ENCODE data around the gene ZFR2.
"Not testable (repeated sequence)": the region's sequence is repeated elsewhere in the genome, so short reads cannot be mapped to it uniquely, and the experiment has no call there.

The ZFR2 gene

DNA sequence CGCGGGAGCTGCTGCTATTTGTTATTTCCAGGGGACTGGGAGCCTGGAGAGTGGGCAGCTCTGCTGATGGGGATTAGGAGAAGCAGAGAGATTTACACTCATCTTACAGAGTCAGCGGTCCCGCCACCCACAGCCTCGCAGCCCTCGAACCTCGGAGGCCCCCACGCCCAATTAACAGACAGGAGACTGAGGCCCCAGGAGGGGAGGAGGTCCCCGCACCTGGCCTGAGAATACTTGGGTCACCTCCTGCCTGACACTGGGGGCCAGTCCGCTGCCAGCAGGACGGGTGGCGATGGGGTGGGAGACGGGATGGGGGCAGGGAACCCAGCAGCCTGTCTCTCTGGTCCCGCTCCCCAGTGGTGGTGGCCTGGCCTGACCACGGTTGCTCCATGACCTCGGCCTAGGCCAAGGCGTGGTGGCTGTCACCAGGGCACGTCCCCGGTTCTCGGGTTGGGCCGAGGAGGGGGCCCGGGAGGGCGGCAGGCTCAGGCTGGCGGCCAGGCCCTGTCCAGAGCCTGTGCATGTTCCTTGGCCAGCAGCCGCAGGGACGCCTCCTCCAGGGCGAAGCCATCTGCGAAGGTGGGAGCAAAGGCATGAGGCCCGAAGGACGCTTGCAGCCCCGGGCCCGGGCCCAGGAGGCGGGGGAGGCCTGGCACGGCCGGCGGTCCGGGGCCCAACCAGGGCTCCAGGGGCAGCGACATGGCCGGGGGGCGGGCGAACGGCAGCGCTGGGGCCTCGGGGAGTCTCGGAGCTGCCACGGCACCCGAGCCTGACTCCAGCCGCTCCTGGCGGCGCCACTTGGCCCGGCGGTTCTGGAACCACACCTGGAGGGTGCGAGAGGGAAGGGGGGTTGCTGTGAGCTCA is 98.5 kb downstream of the ZFR2 start:
- DNase-seq, result no peak

DNA sequence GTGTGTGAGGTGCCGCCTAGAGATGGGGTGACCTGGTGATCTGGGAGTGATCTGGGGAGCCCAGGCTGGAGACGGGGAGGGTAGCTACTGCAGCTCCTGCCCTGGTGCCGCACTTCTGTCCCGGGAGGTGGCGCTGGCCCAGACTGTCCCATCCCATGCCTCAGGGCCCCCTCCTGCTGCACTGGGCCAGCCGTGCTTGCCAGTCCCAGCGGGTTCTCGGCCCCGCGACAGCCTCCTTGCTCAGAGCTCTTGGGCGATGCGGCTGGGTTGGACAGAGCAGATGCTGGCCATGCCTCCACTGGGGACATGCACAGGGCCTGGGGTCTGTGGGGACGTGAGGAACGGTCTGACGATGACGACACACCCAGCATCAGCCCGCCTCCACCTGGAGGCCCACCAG is 99.3 kb downstream of the ZFR2 start:
- DNase-seq, result no peak

DNA sequence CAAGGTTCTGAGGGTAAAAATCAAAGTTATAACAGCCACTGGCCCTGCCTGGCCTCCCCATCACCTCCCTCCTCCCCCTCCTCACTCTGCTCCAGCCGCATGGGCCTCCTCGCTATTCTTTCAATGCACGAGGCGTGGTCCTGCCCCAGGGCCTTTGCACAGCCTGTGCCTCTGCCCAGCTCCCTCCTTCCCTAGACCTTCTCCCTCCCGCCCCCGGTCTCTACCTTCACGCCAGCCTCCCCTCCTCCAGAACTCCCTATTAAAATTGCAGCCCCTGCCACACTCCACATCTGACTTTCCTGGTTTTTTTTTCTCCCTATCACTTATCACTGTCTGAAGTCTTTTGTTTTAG is 100.1 kb downstream of the ZFR2 start:
- no peak for DNase-seq

DNA sequence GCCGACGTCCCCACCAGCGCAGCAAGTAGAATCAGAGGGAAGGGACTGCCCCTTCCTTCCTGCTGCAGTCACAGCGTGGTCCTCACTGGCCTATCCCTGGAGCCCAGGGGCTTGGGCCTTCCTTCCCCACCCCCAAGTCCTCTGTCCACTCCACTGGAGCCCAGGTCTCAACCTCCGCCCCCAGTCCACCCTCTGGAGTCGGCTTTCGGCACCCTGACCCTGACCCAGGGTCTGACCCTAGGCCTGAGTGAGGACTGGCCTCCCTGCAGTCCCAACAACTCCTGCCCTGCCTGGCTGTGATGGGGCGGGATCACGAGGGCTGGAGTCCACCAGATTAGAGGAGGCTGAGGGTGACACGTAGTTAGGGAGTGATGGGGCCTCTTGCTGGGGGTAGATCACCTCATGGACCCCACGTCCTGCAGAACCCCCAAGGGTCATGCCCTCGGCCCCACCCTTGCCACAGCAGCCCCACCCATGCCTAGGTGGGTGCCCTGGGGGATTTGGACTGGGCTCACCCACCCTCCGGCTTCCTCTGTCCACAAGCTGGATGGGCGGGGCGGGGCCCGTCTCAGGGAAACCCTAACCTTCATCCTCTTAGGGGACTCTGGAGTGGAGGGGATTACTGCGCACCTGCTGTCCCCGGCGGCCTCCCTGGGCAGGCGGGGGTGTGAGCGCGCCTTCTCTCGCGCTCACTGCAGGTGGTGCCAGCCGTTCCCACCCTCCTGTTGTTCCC is 100.7 kb downstream of the ZFR2 start:
- no peak for DNase-seq

DNA sequence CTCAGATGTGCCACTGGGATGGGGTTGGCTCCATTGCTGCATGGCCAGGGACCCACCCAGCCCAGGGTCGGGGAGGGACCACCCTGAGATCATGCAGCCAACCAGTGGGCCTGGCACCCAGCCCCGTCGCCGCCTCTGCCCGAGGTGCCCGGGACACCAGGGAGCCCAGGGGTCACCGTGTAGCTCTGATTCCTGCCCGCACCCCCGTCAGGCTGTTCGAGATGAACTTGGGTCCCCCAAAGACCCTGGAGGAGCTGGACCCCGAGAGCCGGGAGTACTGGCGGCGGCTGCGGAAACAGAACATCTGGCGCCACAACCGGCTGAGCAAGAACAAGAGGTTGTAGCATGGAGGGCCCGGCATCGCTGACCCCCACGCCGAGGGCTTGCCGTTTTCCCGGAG is 101.8 kb downstream of the ZFR2 start:
- DNase-seq, result no peak

DNA sequence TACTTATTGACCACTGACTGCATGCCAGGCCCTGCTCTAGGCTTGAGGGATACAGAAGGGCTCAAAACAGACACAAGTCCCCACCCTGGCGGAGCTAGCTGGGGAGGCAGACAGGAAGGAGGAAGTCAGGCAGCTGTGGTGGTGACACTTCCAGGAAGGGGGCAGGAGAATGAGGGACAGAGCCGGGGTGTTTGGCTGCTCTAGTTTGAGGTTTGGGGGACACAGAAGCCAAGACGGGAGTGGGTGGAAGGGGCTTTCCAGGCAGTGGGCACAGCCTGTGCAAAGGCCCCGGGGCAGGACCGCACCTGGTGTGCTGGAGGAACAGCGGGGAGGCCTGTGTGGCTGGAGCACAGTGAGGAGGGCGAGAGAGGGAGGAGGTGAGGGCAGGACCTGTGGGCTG is 102.3 kb downstream of the ZFR2 start:
- no peak for DNase-seq

DNA sequence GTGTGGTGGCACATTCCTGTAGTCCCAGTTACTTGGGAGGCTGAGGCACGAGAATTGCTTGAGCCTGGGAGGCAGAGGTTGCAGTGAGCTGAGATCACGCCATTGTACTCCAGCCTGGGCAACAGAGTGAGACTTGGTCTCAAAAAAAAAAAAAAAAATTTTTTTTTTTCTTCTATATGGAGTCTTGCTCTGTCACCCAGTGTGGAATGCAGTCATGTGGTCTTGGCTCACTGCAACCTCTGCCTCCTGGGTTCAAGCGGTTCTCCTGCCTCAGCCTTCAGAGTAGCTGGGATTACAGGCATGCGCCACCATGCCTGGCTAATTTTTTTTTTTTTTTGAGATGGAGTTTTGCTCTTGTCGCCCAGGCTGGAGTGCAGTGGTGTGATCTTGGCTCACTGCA is 103.1 kb downstream of the ZFR2 start:
- not testable (repeated sequence) for DNase-seq

DNA sequence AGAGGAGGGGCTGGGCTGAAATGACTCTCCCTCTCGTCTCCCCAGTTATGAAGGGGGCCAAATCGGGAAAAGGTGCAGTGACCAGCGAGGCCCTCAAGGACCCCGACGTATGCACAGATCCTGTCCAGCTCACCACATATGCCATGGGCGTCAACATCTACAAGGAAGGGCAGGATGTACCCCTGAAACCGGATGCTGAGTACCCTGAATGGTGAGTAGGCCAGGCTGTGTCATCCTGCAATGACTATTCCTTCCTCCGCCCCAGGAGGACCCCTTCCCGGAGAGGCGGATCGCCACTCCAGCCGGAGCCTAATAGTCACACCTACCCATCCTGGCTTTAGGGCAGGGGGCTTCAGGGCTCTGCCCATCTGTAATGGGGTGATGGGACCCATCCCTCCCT is 103.7 kb downstream of the ZFR2 start:
- no peak for DNase-seq

DNA sequence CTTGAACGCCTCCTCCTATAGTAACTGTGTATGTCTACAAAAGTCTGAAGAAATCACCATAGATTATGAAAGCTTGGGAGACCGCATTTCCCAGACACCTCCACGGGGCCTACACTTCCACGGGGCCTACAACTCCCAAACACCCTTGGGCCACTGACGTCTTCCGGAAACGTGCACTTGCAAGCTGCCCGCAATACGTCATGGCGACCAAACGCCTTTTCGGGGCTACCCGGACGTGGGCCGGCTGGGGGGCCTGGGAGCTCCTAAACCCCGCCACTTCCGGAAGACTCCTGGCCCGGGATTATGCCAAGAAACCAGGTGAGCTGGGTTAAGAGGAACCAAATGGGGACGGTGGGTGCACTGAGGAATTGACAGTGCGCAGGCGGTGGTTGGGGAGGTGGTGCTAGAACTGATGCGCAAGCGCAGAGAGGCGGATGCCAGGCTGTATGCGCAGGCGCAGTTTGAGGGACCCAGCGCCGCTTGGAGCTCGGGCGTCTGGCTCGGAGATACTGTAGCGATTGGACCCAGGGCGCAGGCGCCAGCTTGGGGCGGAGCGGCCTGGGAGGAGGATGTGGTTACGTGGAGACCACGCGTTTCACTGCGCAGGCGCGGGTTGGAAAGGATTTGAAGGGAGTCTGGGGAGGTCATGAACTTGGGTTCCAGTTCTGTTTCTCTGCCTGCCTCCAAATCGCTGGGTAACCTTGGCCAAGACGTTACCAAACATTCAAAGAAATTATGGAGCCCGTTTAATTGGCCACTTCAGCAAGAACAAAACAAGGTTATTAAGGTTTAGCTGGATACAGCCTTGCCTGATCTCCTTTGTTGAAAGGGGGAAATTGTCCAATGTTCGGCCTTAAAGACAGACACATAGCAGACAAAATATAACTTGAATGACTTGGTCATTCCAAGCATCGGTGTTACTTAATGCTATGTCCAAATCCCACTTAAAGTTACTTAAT is 106.1 kb downstream of the ZFR2 start, which contains the start of gene MRPL54:
Gene MRPL54, plus strand, starts transcription at position 182 of the 959 bp plus-strand sequence. Its CDS starts 19 bp downstream, at position 201.
- peak; percentile 99 for DNase-seq

DNA sequence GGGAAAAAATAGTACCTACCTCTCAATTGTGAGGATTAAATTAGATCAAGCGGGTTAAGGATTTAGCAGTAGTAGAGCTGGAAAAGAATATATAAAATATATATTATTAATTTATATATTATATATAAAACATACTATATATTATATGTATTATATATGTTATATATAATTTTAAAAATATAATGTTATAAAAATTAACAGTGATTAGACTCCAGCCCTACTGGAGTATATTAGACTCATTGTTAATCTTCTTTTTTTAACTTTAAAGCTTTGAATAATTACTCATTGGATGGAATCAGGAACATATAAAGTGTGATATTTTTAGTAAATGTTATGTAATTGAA is 106.7 kb downstream of the ZFR2 start:
- no peak for DNase-seq

DNA sequence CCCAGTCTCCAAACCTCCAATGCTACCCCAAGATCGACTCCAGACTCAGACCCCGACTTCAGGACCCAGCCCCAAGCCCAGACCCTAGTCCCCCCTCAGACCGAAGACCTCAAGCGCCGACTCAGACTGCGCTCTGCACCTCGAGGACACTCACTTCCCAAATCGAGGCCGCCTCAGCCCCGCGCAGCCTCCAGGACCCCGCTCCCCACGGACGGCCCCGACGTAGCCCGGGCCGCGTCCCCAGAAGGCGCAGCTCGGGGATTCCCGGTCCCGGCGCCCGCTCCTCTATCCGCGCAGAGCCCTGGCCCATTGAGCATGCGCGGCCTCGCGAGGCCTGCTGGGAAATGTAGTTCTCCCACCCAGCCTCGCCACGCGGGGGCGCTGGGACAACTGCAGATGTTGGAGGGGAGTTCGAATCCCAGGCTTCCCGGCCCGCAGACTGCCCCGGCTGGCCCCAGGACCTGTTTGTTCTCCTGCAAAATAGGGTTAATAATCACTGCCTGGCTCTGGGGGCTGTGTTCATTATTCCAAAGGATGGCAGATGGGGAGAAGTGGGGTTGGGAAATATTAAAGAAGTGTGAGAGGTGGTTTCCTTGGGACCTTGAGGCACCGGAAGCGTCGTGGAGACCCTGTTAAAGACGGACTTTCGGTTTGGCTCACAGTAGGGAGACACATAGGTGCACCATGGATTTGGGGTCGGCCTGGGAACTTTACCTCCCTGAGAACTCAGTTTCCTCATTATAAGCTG is 107.3 kb downstream of the ZFR2 start, which contains the start of gene APBA3:
Gene APBA3, minus strand, starts transcription at position 311 of the 748 bp plus-strand sequence. CDS start 1,428 bp downstream, outside the sequence.
- peak; percentile 97 for DNase-seq

DNA sequence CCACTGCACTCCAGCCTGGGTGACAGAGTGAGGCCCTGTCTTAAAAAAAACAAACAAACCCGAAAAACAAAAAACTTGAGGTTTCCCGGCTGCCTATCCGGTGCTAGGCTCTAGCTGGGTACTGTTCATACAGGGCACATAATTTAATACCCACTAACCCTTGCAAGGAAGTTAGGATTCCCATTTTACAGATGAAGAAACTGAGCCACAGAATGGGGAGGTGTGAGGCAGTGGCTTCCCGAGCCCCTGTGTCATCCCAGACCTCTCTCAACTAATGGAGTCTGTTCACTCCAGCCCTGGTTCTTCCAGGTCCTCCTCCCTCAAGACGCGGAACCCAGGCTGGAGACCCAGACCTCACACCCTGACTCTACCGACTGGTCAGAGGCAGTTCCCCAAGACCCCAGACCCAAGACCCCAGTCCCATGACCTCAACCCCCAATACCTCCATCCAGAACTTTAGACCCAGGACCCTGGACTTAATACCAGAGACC is 107.9 kb downstream of the ZFR2 start:
- DNase-seq, result no peak

DNA sequence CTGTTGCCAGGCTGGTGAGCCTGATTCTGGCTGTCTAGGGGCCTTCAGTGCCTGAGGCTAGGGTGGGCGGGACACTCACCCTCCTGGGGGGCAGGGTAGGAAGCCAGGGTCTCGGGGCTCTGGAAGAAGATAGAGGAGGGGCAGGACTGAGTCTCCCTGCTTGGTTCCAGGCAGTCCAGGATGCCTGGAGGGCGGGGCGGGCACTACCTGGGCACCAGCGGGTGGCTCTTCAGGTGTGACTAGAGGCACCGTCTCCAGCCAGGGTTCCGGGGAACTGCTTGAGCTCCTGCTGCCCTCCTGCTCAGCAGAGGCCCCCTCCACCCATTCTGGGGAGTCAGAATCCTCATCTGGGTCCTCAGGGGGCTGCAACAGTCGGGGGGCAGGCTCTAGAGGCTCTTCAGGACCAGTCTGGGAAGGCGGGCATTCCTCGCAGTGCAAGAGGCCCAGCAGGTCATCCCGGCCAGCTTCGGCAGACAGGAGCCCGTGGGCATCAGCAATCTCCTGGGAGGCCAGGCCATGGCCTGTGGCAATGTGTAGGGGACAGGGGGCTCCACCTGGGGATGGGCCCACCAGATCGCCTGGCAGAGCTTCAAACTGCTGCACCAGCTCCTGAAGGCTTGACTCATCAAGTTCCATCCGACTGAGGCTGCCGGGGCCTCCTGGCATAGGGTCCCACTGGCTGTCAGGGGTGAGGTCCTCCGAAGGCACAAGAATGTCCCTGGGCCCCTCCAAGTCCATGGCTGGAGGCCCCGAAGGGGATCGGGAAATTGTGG is 109.2 kb downstream of the ZFR2 start:
- no peak for DNase-seq

DNA sequence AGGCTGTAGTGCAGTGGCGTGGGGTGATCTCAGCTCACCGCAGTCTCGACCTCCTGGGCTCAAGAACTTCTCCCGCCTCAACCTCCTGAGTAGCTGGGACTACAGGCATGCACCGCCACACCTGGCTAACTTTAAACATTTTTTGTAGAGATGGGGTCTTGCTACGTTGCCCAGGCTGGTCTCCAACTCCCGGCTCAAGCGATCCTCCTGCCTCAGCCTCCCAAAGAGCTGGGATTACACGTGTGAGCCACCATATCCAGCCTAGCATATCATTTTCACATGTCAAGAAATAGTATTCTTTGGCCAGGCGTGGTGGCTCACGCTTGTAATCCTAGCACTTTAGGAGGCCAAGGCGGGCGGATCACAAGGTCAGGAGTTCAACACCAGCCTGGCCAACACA is 110.5 kb downstream of the ZFR2 start:
- not testable (repeated sequence) for DNase-seq

DNA sequence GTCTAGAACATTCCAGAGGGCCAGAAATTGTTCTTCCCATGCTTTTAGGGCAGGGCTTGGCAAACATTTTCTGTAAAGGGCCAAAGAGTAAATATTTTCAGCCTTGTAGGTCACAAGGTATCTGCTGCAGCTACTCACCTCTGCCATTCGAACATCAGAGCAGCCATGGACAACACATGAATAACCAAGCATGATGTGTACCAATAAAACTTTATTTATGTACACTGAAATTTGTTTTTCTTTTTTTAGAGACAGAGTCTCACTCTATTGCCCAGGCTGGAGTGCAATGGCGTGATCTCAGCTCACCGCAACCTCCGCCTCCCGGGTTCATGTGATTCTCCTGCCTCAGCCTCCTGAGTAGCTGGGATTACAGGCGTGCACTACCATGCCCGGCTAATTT is 111.1 kb downstream of the ZFR2 start:
- DNase-seq, result not testable (repeated sequence)

Data from stimulated activated CD4-positive, alpha-beta T cell treated with anti-CD3 and anti-CD28 coated beads, Interleukin-15, amount 100 ng/mL, for 24 hours (primary cell).